Forelimb muscle (tissue), 1 donor: ENCODE results near the gene TGFB3. TPM values are rescaled to one million over a fixed set of nuclear protein-coding genes. Genes with fewer than 3 reads are reported as not detected.
"Not testable (repeated sequence)": the region's sequence is repeated elsewhere in the genome, so short reads cannot be mapped to it uniquely, and the experiment has no call there.

Experiments used
- DNase-seq: peaks from one replicate; pipeline ENCODE4 v3.0.0-alpha.2; 2013; ENCODE audit warnings: low read depth
- polyA plus RNA-seq: library from polyadenylated mRNA; unstranded; fragments of 120-200 nt; gene quantifications from one replicate; pipeline ENCODE4 v1.2.1, GENCODE V29; 2013; ENCODE audit not compliant: insufficient read length

TGFB3 gene
- 104 TPM for polyA plus RNA-seq

- peak; percentile 88 for DNase-seq
These were observed at the start of gene TGFB3 for GRCh38 chr14:75981426-75982265. TGFB3 (minus strand) TSS chr14:75981995; CDS start chr14:75980893, 1,102 bp downstream.

DNA sequence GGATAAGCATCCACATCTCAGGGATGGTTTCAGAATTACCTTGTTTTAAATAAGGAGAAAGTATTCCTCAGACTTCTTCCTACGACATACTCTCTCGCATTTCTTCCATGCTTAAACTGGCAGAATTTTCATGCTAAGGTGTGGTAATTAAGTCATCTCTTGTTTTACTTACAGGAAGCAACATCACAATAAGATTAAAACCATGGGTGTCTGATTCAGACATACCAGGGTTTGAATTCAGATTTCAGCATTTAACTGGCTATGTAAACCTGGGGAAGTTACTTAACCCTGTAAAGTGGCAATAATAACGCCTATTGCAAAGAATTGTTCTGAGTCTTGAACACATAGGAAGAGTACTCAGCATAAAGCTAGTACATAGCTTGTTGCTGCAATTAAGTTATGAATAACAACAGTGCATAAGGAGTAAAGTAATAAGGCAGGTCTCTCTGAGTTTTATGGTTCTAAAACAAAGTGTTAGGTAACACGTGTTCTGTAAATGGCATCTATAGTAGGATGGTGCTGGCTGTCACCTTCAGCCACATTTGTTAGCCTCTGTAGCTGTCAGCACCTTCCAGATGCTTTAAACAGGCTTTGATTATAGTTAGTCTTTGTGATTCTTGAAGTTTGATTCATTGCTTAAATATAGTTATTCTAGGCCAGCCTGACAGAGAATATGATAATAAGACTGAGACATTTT lies 42.6 kb upstream of the TGFB3 start:
- DNase-seq = no peak

- no peak for DNase-seq
These were observed 42.0 kb upstream of the TGFB3 start for GRCh38 chr14:76023757-76024156.

DNA sequence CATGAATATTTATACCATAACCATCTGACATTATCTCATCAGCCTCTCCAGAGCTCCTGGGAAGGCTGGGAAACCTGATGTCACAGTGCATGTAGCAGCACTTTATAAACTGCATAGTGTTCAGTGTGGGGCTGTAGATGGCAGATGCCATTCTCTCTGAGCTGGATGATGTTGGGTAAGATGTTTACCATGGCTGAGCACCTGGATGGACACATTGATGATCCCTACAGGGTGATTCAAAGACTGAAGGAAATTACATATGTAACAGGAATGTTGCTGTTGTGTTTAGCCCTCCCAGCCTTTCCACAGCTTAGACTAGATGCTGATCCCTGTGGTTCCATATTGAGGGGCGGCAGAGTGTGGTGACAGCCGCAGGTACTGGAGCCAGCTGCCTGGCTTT lies 41.2 kb upstream of the TGFB3 start:
- DNase-seq = no peak

DNA sequence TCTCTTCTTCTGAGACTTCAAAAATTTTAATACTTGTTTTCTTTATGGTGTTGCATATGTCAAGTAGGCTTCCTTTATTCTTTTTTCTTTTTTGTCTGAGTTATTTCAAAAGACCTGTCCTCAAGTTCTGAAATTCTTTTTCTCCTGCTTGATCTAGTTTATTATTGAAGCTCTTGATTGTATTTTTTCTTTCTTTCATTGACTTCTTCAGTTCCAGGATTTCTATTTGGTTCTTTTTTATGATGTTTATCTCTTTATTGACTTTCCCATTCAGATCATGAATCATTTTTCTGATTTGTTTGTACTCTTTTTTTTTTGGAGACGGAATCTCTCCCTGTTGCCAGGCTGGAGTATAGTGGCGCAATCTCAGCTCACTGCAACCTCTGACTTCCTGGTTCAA lies 37.9 kb upstream of the TGFB3 start:
- DNase-seq = no peak

- DNase-seq = no peak
These were observed 33.9 kb upstream of the TGFB3 start for GRCh38 chr14:76015668-76016067.

GRCh38 chr14:76015191-76015590 lies 33.4 kb upstream of the TGFB3 start:
- no peak for DNase-seq

DNA sequence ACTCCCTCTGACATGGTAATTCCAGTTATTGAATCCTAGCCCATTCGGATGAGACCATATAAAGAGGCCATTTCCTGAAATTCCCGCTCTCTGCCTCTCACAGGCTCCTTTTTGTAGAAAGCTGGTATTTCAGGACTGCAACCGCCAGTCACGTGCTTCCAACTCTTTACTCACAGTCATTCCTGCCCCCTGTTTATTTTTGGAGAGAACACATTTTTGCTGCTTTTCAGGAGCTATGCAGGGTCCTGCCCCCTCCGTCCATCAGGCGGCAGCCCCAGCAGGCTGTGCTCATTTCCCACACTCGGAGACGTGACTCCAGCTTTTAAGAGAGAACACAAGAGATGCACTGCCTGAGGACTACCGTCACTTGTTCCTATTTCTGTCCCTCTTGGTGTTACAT lies 30.6 kb upstream of the TGFB3 start:
- DNase-seq = no peak

GRCh38 chr14:76011930-76012329 lies 30.1 kb upstream of the TGFB3 start:
- DNase-seq = no peak

DNA sequence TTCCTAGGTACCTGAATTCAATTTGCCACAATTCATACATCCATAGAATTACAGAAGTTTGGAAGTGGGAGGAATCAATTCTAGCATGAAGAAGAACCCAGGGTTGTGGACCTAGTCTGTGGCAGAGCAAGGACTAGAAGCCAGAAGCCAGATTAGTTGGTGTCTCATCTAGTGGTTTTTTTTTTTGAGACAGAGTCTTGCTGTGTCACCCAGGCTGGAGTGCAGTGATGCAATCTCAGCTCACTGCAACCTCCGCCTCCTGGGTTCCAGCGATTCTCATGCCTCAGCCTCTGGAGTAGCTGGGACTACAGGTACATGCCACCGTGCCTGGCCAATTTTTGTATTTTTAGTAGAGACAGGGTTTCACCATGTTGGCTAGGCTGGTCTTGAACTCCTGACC lies 27.8 kb upstream of the TGFB3 start:
- not testable (repeated sequence) for DNase-seq

GRCh38 chr14:76007852-76008251 lies 26.1 kb upstream of the TGFB3 start:
- no peak for DNase-seq

GRCh38 chr14:76007379-76007778 lies 25.6 kb upstream of the TGFB3 start:
- DNase-seq = no peak

DNA sequence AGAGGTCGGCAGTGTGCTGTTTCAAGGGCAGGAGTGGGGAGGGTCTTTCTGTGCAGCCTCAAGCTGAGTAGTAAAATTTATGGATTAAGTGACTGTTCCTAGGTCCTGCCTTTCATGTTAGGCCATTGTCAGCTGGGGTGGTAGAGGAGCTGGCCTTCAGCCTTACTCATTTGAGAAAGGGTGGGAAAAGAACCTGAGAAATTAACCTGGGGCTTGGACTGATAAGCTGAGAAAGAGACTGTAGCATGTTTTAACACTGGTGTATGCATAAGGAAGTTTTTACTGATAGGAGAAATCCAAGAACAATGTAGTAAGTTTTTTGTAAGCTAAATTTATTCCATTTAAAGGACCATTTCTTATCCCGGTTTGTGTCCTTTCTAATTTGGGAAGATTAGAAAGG lies 24.5 kb upstream of the TGFB3 start:
- no peak for DNase-seq

GRCh38 chr14:76002383-76002782 lies 20.6 kb upstream of the TGFB3 start:
- DNase-seq = no peak

DNA sequence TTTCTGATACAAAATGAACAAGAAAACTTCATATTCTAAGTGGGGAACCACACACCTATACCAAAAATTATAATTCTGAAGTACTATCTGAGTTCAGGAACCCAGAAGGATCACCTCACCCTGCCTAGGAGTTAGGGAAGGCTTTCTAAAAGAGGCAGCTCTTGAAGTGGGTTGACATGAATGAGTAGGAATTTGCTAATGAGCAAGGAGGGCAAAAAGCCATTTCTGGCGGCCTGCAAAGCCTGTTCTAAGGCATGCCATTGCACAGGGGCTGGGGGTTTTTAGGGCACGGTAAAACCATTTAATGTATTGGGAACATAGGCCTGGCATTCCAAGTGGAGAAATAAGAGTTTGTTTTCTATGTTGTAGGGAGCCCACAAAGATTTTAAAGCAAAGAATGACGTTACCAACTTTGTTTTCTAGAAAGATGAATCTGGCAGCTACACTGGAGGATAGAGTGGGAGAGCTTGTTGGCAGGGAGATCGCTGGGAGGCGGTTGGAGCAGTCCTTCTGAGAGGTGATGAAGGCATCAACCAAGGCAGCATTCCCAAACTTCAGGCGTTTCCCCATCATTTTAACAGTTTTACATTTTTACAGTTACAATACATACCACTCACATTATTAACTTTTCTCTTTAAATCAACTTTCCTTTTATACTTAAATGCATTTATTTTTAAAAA lies 17.9 kb upstream of the TGFB3 start:
- DNase-seq = no peak

DNA sequence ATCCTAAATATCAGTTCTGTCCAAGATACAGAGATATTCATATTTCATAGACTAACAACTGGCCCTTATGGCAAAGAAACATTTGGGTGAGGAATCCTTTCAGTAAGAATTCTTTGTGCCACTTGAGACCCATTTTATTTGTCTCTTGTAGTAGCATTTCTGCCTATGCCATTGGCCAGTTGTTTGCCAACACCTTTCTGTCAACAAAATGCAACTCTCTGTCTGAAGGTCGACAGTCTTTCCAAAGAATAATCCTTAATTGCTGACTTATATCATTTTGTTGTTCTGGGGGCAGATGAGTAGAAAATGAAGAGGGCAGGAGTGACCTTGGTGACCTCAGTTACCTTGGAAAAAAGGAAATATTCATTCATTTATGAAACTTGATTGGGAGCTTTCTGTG lies 14.7 kb upstream of the TGFB3 start:
- no peak for DNase-seq

DNA sequence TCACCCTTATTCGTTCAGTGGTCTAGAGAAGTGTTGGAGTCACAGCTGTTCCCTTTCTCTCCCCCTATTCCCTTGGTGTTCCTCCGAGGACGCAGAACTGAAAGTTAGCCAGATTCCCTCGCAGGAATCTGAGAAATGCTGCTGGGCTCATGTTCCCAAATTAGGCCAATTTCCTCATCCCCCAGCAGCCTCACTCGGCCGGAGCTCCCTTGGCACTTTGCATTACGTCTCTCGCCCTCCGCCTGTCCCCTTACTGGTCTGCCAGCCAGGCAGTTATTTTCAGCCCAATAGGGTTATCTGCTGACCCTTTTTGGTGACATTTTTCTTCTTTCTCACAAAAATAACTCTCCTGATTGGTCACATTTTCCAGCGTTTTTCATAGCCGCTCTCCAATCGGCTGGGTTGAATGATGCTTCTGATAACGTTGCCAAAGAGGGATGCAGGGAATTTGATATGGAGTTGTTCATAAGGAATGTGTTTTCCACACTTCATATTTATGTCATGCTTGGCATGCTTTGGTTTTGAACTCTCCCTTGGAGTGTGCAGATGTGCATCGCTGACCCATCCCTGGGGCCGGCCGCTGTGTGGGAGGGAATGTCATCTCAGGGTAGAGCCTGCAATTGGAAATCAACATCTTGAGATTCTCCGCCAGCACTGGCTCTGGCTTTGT lies 13.7 kb upstream of the TGFB3 start:
- no peak for DNase-seq

GRCh38 chr14:75993567-75994041 lies 11.8 kb upstream of the TGFB3 start:
- no peak for DNase-seq

DNA sequence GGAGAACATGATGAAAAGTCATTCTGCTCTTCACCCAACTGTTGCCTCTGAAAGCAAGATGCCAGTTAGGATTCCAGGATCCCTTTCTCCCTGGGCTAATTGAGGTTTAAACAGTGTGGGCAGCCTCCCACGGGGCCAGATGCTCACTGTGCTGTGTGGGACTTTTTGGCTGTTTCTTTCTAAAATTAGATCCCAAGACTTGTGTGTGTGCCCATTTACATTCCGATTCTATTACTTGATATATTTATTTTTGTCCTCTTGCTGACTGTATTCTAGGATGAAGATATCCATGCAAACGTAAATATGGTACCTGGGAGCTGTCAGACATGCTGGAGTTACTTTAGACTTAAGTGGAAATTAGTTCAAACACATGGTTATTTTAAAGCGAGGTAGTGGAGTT lies 10.0 kb upstream of the TGFB3 start:
- DNase-seq = no peak

GRCh38 chr14:75990297-75990696 lies 8.5 kb upstream of the TGFB3 start:
- DNase-seq = no peak

GRCh38 chr14:75989134-75989533 lies 7.3 kb upstream of the TGFB3 start:
- no peak for DNase-seq
